Peyer's patch (tissue), 4 donors: ENCODE data around the gene AGMO.

Experiments used
- POLR2A ChIP-seq, 2 donors: fragments of 450-650 bp; IDR thresholded peaks; one replicate each; pipeline ENCODE4 v1.5.1; 2017; ENCODE audit warnings: antibody characterized with exemption in 2 of 2, mild to moderate bottlenecking in 2 of 2, moderate library complexity in 2 of 2
- TF ChIP-seq, protein P1 (sequence below), 6 experiments: fragments of 450-650 bp in 4 of 6; fragments of 200-600 bp in 2 of 6; sonication (generic) in 1 of 6; IDR thresholded peaks; one replicate each; pipeline ENCODE4 v1.5.1; 2017 to 2019; ENCODE audit warnings: antibody characterized with exemption in 6 of 6, mild to moderate bottlenecking in 3 of 6, moderate library complexity in 1 of 6

DNA sequence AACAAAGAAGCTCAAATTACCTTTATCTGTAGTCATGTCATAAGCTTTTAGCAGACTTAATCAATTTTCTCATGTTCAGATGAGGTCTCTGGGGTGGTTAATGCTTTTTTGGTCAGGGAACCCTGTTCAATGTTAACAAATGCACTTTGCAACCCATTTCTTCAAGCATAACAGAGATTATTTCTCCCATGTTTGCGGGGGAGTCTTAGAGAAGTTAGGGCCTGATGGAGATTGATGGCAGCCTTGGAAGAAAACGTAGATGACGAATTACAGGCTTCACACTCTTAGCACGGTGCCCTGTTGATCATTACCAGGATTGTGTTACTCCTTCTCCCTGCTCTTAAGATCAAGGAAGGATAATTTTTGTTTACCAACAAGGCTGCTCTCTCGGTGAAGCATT is 76.4 kb downstream of the AGMO start:
- TF ChIP-seq, protein P1, sequence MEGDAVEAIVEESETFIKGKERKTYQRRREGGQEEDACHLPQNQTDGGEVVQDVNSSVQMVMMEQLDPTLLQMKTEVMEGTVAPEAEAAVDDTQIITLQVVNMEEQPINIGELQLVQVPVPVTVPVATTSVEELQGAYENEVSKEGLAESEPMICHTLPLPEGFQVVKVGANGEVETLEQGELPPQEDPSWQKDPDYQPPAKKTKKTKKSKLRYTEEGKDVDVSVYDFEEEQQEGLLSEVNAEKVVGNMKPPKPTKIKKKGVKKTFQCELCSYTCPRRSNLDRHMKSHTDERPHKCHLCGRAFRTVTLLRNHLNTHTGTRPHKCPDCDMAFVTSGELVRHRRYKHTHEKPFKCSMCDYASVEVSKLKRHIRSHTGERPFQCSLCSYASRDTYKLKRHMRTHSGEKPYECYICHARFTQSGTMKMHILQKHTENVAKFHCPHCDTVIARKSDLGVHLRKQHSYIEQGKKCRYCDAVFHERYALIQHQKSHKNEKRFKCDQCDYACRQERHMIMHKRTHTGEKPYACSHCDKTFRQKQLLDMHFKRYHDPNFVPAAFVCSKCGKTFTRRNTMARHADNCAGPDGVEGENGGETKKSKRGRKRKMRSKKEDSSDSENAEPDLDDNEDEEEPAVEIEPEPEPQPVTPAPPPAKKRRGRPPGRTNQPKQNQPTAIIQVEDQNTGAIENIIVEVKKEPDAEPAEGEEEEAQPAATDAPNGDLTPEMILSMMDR (IDR thresholded peaks at IDR 0.05), result no peak
- TF ChIP-seq POLR2A (IDR thresholded peaks at IDR 0.05), result no peak
